Lower lobe of right lung (tissue), 2 donors: ENCODE results near the gene DBH. TPM values are rescaled to one million over a fixed set of nuclear protein-coding genes. Genes with fewer than 3 reads are reported as not detected.
A peak's percentile ranks its signal among the peaks of the same experiment; 100 is the strongest.

ENCODE experiments used
- ATAC-seq, 2 donors: fragments of 200-7000 bp; cut with Tn5 transposase; one replicate each; pipeline ENCODE4 v1.9.1; 2020 to 2022; ENCODE audit warnings: mild to moderate bottlenecking in 2 of 2, moderate library complexity in 2 of 2
- DNase-seq: peaks from one replicate; pipeline ENCODE4 v3.0.0-alpha.2; 2020
- H3K27ac ChIP-seq: fragments of 200-600 bp; one replicate; pipeline ENCODE4 v1.8.0; 2022
- H3K27me3 ChIP-seq: fragments of 200-600 bp; one replicate; pipeline ENCODE4 v1.8.0; 2022; ENCODE audit warnings: low read depth
- H3K36me3 ChIP-seq: fragments of 200-600 bp; one replicate; pipeline ENCODE4 v1.8.0; 2022; ENCODE audit warnings: mild to moderate bottlenecking
- H3K4me1 ChIP-seq: fragments of 200-600 bp; one replicate; pipeline ENCODE4 v1.8.0; 2022
- H3K4me3 ChIP-seq: fragments of 200-600 bp; one replicate; pipeline ENCODE4 v1.8.0; 2022; ENCODE audit warnings: mild to moderate bottlenecking
- H3K9me3 ChIP-seq: fragments of 200-600 bp; one replicate; pipeline ENCODE4 v1.8.0; 2022
- intact Hi-C: fragments of 100-400 bp; cut with DNase I; formaldehyde crosslinking; loops from one replicate; pipeline ENCODE4 v1.11.0; 2022
- total RNA-seq: library from RNA; stranded (reverse); fragmentation: NEBNext Ultra II Directional; extraction: Animal tissue kit (Norgen Biotek cat#: 25700); gene quantifications from one replicate; pipeline ENCODE4 v1.2.1, GENCODE V29; 2021
- TF ChIP-seq, protein P1 (sequence below): fragments of 200-600 bp; IDR thresholded peaks from one replicate; pipeline ENCODE4 v1.8.0; 2022; ENCODE audit warnings: antibody characterized with exemption, mild to moderate bottlenecking
- donor health status: DM: no; HTN: yes; CAD: no; lungs with severe emphysema.

Gene DBH
- total RNA-seq, 1 donor from 2014 or later: not detected

DNA sequence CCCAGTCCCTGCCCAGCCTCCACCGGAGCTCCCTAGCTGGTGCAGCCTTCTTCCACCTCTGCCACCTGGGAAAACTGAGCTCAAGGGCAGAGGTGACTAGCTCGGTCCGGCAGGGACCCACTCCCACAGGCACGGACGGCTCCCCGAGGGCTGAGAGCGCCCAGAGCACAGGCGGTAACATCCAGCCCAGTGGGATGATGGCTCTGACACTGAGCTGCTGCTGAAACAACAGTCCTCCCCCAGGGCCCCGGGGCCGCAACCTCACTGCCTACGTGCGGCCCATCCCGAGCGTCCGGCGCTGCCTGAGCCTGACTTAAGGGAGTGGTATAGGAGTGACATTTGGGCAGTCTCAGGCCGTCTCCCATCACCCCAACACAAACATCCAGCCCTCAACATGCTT lies 30.7 kb upstream of the DBH start:
- H3K4me3 ChIP-seq: no peak overlapping the region
- H3K27me3 ChIP-seq: peaks cover 62% of the 10 kb centered on the region
- ATAC-seq: no peak
- TF ChIP-seq, protein P1, sequence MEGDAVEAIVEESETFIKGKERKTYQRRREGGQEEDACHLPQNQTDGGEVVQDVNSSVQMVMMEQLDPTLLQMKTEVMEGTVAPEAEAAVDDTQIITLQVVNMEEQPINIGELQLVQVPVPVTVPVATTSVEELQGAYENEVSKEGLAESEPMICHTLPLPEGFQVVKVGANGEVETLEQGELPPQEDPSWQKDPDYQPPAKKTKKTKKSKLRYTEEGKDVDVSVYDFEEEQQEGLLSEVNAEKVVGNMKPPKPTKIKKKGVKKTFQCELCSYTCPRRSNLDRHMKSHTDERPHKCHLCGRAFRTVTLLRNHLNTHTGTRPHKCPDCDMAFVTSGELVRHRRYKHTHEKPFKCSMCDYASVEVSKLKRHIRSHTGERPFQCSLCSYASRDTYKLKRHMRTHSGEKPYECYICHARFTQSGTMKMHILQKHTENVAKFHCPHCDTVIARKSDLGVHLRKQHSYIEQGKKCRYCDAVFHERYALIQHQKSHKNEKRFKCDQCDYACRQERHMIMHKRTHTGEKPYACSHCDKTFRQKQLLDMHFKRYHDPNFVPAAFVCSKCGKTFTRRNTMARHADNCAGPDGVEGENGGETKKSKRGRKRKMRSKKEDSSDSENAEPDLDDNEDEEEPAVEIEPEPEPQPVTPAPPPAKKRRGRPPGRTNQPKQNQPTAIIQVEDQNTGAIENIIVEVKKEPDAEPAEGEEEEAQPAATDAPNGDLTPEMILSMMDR: no peak
- DNase-seq: peak; percentile 35
- intact Hi-C loops: no loop called here
- no peaks in the 10 kb centered on the region for H3K36me3 ChIP-seq
- no peaks in the 10 kb centered on the region for H3K9me3 ChIP-seq
- H3K4me1 ChIP-seq: no peaks in the 10 kb centered on the region
- H3K27ac ChIP-seq: no peak overlapping the region

DNA sequence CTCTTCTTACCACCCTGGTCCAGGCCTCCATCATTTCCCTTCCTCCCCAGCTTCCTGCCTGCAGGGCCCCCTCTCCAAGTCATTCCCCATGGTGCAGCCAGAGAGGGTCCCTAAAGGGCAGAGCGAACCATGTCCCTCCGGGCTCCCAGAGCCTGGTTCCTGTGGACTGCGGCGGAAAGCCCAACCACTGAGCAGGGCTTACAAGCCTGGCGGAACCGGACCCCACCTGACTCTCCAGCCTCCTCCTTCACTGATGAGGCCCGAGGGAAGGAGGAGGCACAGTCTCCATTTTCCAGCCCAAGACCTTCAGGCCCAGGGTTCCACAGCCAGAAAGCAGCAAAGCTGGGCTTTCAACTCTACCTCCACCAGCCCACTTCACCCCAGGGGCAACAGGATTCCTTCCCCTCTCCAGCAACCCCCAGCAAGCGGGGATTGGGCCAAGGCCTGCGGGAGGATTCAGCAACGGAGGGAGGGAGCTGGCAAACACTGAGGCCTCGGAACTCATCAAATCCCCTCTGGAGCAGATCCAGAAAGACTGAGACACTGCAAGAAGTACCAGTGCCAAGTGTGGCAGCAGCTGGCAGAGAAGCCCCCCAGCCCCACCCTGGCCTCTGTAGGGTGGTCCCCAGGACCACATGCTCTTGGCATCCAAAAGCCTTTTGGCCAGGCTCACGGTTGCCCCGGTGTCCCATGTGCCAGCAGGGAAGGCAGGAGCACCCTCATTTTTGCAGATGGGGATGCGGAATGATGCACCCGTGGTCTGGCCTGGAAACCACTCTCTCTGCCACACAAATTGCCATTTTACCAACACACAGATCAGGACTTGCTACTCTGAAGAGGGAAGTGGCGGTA lies 30.1 kb upstream of the DBH start:
- ATAC-seq (no peak), DNase-seq (peak; percentile 26)
- H3K27me3 ChIP-seq: peaks cover 64% of the 10 kb centered on the region
- TF ChIP-seq, protein P1: no peak
- H3K4me3 ChIP-seq: no peak overlapping the region
- intact Hi-C loops: no loop called here
- H3K36me3 ChIP-seq: no peaks in the 10 kb centered on the region
- no peaks in the 10 kb centered on the region for H3K4me1 ChIP-seq
- no peaks in the 10 kb centered on the region for H3K9me3 ChIP-seq
- H3K27ac ChIP-seq: no peak overlapping the region

DNA sequence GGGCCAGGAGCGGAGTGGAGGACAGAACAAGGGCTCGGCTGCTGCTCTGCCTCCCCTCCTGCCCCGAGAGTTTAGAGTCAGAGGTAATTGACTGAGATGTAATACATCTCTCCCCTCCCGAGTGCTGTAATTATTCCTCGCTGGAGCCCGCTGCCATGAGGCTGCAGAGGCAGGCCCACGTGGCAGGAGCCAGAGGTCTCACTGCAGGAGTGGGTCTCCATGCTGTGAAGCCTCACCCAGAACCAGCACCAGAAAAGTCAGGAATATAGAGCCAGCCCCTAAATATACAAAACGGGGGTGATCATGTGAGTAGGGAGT lies 29.5 kb upstream of the DBH start:
- peaks cover 66% of the 10 kb centered on the region for H3K27me3 ChIP-seq
- DNase-seq: peak; percentile 4

DNA sequence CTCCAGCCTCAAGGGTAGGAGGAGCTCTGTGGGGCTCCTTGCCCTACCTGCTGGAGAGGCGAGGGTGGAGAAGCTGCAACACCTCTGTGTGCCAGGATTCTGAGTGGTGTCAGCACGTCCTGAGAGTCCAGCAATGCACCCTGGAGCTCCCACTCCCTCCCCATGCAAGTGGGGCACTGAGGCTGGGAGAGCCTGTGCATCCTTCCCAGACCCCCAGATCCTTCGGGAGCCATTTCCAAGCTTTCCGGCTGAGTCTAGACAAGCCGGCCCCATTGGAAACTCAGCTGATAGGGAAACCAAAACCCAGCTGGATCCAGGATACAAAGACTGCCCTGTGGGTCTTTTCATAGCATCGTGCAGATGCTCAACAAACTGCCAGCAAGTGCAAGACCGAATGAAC lies 28.8 kb upstream of the DBH start:
- TF ChIP-seq, protein P1: no peak
- Histone ChIP-seq H3K4me1 (no peaks in the 10 kb centered on the region), H3K4me3 (no peak overlapping the region), H3K9me3 (no peaks in the 10 kb centered on the region), H3K36me3 (no peaks in the 10 kb centered on the region), H3K27ac (no peak overlapping the region), H3K27me3 (peaks cover 67% of the 10 kb centered on the region)
- intact Hi-C loops: no loop called here
- ATAC-seq (no peak), DNase-seq (peak; percentile 17)

More for the DNA sequence above, 29.5 kb upstream of the DBH start:
- Histone ChIP-seq H3K4me1 (no peaks in the 10 kb centered on the region), H3K36me3 (no peaks in the 10 kb centered on the region), H3K27ac (no peak overlapping the region), H3K4me3 (no peak overlapping the region), H3K9me3 (no peaks in the 10 kb centered on the region)
- TF ChIP-seq, protein P1: no peak
- intact Hi-C loops: no loop called here
- no peak for ATAC-seq

DNA sequence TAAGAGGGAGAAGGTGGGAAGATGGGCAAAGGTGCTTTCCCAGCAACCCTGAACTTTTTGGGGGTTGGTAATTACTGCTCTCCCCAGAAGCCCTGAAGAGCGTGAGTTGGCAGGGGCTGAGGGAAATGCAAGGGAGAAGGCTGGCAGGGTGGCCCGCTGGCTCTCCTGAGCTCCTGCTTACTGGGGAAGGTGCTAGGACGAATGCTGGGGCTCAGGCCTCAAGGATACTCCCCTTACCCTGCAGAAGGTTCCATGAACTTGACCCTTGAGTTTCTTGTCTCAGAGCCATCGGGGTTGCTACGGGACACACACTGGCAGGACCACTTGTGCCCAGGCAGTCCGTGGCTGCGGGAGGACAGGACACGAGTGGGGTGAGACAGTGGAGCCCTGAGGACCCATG lies 28.2 kb upstream of the DBH start:
- Histone ChIP-seq H3K4me3 (no peak overlapping the region), H3K4me1 (no peaks in the 10 kb centered on the region), H3K9me3 (no peaks in the 10 kb centered on the region), H3K36me3 (no peaks in the 10 kb centered on the region), H3K27me3 (peaks cover 66% of the 10 kb centered on the region), H3K27ac (no peak overlapping the region)
- intact Hi-C loops: no loop called here
- DNase-seq (peak; percentile 17), ATAC-seq (no peak)
- TF ChIP-seq, protein P1: no peak
